NCI-H146 treated with DMSO at 0.1 percent for 48 hours (cell line): Measurements from ENCODE around the gene ANGEL1.

Experiments
- DNase-seq: peaks from one replicate; lab custom pipeline; 2025; ENCODE audit not compliant: unreplicated experiment; lab: John Stamatoyannopoulos, UW

Gene ANGEL1

DNA sequence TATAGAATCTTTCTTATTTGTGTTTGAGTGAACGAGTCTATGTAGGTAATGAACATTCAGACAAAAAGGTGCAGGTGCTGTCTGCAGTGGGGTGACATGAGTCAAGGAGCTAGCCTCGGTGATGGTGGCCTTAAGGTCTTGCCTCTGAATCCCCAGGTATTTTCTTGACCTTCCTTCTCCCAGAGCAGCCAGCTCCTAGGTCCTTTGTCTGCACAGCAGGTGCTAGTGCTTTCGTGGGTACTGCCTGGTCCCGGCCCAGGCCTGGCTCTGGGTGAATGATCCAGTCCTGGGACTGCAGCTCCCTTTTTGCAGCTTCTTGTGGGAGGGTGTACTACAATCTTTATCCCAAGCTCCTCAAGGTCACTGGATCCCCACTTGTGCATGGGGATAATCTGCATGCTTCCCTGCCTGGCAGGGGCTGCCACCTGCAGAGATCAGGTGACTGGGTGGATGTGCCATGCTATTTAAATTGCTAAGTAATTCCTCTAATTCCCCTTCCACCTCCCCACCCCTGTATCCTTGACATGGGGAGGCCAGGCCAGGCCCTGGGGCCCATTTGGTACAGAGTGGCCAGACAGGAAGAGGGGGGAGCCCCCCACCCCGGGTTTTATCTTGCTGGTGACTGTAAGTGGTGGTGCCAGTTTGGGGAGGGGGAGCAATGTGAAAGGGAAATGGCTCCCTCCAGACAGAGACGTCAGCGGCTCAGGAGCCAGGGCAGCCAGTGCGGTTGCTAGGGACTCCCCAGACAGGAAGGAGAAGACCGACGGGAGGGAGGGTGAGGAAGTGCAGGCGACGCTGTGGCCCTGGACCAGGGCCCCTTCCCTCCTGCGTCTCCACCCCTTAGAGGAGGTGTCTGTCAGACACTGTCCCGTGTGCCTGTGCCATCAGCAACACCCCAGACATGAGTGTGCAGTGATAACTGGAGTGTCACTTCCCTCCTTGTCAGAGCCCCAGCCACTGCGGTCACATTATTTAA, 44.7 kb downstream of the ANGEL1 start:
- peak; percentile 2 for DNase-seq

DNA sequence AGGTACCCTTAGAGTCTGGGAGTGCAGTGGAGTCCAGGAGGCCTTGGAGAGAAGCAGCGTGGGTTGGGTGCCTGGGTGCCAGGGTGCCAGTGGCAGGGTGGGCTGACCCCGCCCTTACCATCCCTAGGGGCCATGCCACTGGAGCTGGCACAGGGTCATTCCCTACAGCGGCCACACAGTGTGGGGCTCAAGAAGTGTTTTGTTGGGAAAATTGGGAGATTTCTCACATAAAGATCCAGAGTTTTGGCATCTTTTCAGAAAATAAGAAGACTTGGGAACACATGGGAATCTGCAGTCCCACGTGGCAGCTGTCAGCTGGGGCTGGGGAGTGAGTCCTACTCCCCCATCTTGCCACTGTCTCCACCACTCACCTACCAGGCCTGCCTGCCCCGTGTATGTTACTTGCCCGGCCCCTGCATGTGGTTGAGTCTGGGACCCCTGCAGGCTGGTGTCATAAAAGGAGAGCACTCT, 47.2 kb downstream of the ANGEL1 start:
- no peak for DNase-seq

GRCh38 chr14:76763096-76764041, 49.3 kb downstream of the ANGEL1 start:
- no peak for DNase-seq

DNA sequence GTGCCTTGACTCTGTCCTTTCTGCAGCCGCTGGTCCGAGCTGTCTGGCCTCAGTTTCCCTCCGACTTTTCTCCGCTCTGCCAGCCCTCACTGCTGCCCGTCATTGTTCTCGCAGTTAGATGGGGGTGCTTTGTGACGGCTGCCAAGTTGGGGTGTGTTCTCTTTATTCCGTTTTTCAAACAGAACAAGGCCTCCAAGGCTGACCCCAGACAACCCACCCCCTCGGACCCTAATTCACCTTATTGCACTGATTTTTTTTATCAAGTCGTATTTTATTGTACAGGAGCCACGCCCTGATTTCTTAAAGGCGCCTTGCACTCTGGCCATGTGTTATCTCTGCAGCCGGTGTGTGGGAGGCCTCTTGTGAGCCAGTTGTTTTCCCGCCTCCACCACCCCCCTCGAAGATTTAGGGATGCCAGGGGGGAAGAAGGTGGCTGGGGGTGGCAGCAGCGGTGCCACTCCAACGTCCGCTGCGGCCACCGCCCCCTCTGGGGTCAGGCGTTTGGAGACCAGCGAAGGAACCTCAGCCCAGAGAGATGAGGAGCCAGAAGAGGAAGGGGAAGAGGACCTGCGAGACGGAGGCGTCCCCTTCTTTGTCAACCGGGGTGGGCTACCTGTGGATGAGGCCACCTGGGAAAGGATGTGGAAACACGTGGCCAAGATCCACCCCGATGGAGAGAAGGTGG, 50.1 kb downstream of the ANGEL1 start:
- no peak for DNase-seq

DNA sequence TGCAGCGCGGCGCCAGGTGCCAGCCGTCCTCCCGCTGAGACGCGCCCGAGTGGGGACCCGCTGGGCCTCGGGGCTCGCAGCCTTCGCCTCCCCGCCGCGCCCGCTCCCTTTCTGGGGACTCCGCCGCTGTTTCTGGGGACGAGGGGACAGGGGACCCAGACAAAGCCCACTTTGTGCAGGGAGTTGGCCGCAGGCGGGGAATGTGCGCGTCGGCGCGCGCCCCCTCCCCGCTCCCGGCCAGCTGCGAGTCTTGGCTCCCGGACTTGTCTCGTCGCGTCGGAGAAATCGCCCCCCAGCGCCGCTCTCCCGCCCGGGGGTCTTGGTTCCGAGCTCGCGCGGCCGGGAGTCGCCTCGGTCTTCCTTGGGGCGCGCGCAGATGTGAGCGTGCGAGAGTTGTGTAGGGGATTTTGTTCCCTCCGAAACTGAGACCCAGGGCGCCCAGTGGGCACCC, 50.7 kb downstream of the ANGEL1 start:
- DNase-seq: no peak

DNA sequence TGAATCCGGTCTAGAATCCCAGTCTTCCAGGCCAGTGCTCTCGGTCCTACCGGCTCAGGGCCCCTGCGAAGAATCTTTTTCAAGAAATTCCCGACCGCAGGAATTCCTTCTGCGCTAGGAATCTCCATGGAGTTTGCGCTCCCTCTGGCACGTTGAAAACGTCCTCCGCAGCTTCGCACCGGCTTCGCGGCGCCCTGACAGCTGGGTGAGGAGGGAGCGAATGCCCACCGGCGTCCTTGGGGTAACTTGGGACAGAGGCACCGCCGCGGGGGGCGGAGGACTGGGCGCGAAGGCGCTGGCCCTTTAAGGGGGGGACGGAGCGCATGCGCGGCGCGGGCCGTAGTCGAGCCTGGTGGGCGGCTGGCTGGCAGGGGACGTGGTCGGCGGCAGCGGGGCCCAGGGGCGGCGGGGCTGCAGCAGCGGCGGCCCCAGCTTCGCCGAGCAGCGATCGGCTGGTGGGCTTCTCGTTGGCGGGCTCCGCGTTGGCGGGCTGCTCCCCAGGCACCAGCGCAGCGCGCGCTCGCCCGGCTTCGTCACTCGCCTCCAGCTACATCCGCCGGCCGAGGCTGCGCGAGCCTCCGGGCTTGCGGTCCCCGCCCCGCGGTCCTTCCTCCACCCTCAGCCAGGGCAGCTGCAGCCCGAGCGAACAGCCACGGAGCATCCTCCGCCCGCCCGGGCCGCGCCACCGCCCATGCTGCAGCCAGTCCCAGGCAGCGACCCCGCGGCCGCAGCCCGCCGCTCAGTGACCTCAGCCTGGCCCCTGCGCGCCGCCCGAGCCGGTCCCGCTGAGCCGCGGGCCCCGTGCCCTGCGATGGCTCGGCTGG, 51.3 kb downstream of the ANGEL1 start, which contains the start of gene VASH1:
VASH1 (plus strand) TSS at position 333 of the 824 bp plus-strand sequence. CDS start 1,354 bp downstream, outside the sequence.
- DNase-seq: peak; percentile 8

- no peak for DNase-seq
These were observed 52.1 kb downstream of the ANGEL1 start for GRCh38 chr14:76760331-76761135.

- no peak for DNase-seq
These were observed 53.1 kb downstream of the ANGEL1 start for GRCh38 chr14:76759589-76759988.

- no peak for DNase-seq
These were observed 56.3 kb downstream of the ANGEL1 start for GRCh38 chr14:76756371-76756750.

DNA sequence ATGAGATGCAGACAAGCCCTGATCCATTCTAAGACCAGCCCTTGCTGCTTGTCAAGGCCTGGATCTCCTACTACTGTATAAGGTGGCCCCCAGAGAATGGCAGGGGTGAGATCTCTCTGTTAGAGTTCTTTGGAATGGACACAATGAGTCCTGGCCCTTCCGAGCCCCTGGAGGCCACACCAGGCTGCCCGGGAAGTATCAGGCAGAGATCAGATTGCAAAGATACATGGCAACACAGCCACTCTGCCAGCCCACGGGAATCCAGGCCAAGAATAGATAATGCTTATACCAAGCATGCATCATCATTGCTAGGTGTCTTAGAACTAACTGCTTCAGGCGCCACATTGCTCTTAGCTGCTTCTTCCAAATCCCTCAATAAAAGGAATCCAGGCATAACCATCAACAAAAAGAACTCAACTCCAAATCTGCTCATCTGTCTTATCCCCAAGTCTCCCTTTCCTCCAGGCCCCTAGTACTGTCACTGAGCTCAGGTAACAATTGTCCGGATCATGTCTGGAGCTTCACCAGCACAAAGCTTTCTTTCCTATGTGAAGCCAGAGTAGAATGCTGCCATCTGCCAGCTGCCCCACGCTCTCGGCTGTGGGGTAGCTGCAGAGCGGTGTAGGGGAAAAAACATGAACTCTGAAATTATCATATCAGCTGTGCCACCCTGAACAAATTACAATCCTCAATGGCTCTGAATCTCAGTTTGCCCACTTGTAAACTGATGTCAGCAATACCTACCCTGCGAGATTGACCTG, 56.9 kb downstream of the ANGEL1 start:
- DNase-seq: no peak

DNA sequence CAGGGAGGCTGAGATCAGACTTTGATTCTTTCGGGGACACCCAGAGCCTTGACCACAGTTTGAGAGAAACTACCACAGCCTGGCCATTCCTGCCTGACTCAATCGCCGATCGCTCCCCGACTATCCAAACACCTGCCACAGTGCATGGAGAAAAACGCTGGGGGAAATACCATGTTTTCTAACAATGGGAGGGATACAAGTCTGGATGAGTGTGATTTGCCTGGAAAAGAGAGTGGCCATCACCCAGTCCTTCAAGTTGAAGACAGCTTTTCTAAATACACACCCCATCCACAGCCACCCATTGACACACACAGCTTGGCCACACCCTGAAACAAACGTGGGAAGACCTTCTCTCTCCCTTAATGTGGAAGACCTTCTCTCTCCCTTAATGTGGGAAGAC, 58.1 kb downstream of the ANGEL1 start:
- DNase-seq: no peak

GRCh38 chr14:76753541-76754198, 59.0 kb downstream of the ANGEL1 start:
- no peak for DNase-seq

- DNase-seq: no peak
These were observed 59.9 kb downstream of the ANGEL1 start for GRCh38 chr14:76752744-76753143.

DNA sequence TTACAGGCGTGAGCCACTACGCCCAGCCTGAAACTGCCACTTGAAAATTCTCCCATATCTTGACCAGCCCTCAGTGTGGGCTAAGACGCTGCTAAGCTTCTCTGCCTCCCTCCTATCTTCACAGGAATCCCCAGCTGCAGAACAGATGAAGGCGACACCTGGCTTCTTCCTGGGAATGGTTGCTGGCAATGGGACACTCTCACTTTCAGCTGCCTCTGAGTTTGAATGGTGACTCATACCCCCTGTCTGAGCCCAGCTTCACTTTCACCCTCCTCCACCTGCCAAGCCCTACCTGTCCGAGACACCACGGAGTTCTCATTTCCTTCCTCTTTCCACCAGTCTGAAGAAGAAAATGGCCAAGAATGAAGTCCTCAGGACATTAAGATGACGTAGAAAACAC, 69.7 kb downstream of the ANGEL1 start:
- no peak for DNase-seq

- DNase-seq: no peak
These were observed 70.5 kb downstream of the ANGEL1 start for GRCh38 chr14:76742185-76742584.

- no peak for DNase-seq
These were observed 71.6 kb downstream of the ANGEL1 start for GRCh38 chr14:76741074-76741473.
